K562 (cell line): ENCODE data around the gene IGSF8. TPM values are rescaled to one million over a fixed set of nuclear protein-coding genes. Genes with fewer than 3 reads are reported as not detected.

ENCODE experiments used
- BCLAF1 ChIP-seq, 2 experiments: fragments of 450-650 bp in 1 of 2; IDR thresholded peaks; 2 replicates each; pipeline ENCODE4 v1.6.1; 2011 to 2017; ENCODE audit warnings: low read depth in 2 of 2, antibody characterized with exemption in 1 of 2, borderline replicate concordance in 1 of 2, low read length in 1 of 2, mild to moderate bottlenecking in 1 of 2, mixed read lengths in 1 of 2; ENCODE audit not compliant: control insufficient read depth in 1 of 2
- BHLHE40 ChIP-seq: IDR thresholded peaks from 2 replicates; pipeline ENCODE4 v1.6.1; 2011; ENCODE audit warnings: low read length, improper control_type of control experiment
- GABPA ChIP-seq: fragments of 200-800 bp; sonication (Bioruptor generic); conservative IDR thresholded peaks from 2 replicates; pipeline ENCODE4 v1.6.1; 2016; ENCODE audit warnings: low read depth, missing genetic modification characterization, missing compliant biosample characterization
- JUND ChIP-seq, 2 experiments: IDR thresholded peaks; 2 replicates in 1 of 2; 3 replicates in 1 of 2; pipeline ENCODE4 v1.6.1; 2011; ENCODE audit warnings: borderline replicate concordance in 2 of 2, low read depth in 2 of 2, low read length in 2 of 2, improper control_type of control experiment in 1 of 2, missing biosample characterization in 1 of 2, missing genetic modification characterization in 1 of 2, missing genetic modification reagents in 1 of 2
- PATZ1 ChIP-seq: fragments of 250-450 bp; sonication (Bioruptor Pico); IDR thresholded peaks from 2 replicates; pipeline ENCODE4 v1.5.0; 2020; ENCODE audit warnings: mild to moderate bottlenecking, borderline replicate concordance
- POLR2G ChIP-seq: fragments of 200-400 bp; formaldehyde crosslinking; IDR thresholded peaks from 2 replicates; pipeline ENCODE4 v1.6.1; 2017; ENCODE audit warnings: low read depth, mild to moderate bottlenecking, antibody characterized with exemption, low read length, moderate library complexity
- RBM25 ChIP-seq: fragments of 200-400 bp; formaldehyde crosslinking; IDR thresholded peaks from 2 replicates; pipeline ENCODE4 v1.6.1; 2018; ENCODE audit warnings: low read length, low read depth, moderate library complexity; ENCODE audit not compliant: severe bottlenecking
- STAT5A ChIP-seq: IDR thresholded peaks from 2 replicates; pipeline ENCODE4 v1.6.1; 2012; ENCODE audit warnings: low read length, inconsistent platforms, borderline replicate concordance
- TFAM ChIP-seq: fragments of 250-450 bp; sonication (Bioruptor Pico); conservative IDR thresholded peaks from 2 replicates; pipeline ENCODE4 v1.5.0; 2021; ENCODE audit warnings: mild to moderate bottlenecking, moderate library complexity
- ZBTB12 ChIP-seq: fragments of 250-450 bp; sonication (Bioruptor Pico); IDR thresholded peaks from 2 replicates; pipeline ENCODE4 v1.4.0; 2020
- ZBTB17 ChIP-seq: fragments of 450-650 bp; formaldehyde crosslinking; IDR thresholded peaks from 2 replicates; pipeline ENCODE4 v1.4.0; 2020; ENCODE audit warnings: mild to moderate bottlenecking
- ZBTB7A ChIP-seq: IDR thresholded peaks from 2 replicates; pipeline ENCODE4 v1.6.1; 2011; ENCODE audit warnings: low read depth, mild to moderate bottlenecking, low read length, moderate library complexity, borderline replicate concordance; ENCODE audit not compliant: control insufficient read depth
- ZFP91 ChIP-seq: sonication (generic); formaldehyde crosslinking; IDR thresholded peaks from 2 replicates; pipeline ENCODE4 v1.8.0; 2022; ENCODE audit warnings: mild to moderate bottlenecking, missing genetic modification reagents
- ZNF3 ChIP-seq: fragments of 250-450 bp; sonication (Bioruptor Pico); IDR thresholded peaks from 2 replicates; pipeline ENCODE4 v1.5.0; 2021; ENCODE audit warnings: mild to moderate bottlenecking, moderate library complexity
- polyA plus RNA-seq, 8 experiments: library from polyadenylated mRNA; depleted of rRNA in 4 of 8; stranded (reverse) in 5 of 8; unstranded in 3 of 8; fragments of >200 nt; fragmentation: Nextera tagmentation in 2 of 8; fragmentation: Illumina TruSeq in 1 of 8; extraction: Ambion mirVana in 2 of 8; extraction: Trizol in 1 of 8; gene quantifications; 2 replicates each; pipeline versions ENCODE4 v1.2.1 to v1.2.3, GENCODE V29; 2011 to 2014; ENCODE audit warnings: inconsistent platforms in 1 of 8, missing spikeins in 1 of 8
- total RNA-seq, 7 experiments: library from RNA; depleted of rRNA in 6 of 7; stranded (reverse); fragments of >200 nt in 6 of 7; fragmentation: Illumina TruSeq in 2 of 7; extraction: Trizol in 2 of 7; gene quantifications; 2 replicates each; pipeline versions ENCODE4 v1.2.1 to v1.2.3, GENCODE V29; 2011 to 2021; ENCODE audit warnings: low replicate concordance in 1 of 7
- TF ChIP-seq, protein P1 (sequence below): sonication (generic); formaldehyde crosslinking; IDR thresholded peaks from 2 replicates; pipeline ENCODE4 v1.8.1; 2023; ENCODE audit warnings: mild to moderate bottlenecking, missing genetic modification reagents

Gene IGSF8
- total and polyA plus RNA-seq, 9 of the 15 experiments (the other 6 are each of a cell fraction or from before 2014, with no cell fraction given) = 0.32 to 11.7 (median 3.2) TPM

- TF ChIP-seq ZFP91 (CRISPR knock-in tag) = no peak
- TF ChIP-seq TFAM (CRISPR knock-in tag) = no peak
- peak; percentile 55 for TF ChIP-seq POLR2G
- TF ChIP-seq STAT5A = no peak
- 0 out of 2 replicates have a peak, but pooled peaks have one; percentile 14 for TF ChIP-seq ZBTB17
- no peak for TF ChIP-seq JUND (IDR thresholded peaks at IDR 0.05; ENCODE audit: borderline replicate concordance, low read depth, low read length)
- TF ChIP-seq JUND (tag; IDR thresholded peaks at IDR 0.05; ENCODE audit: borderline replicate concordance, low read depth, low read length) = 0 out of 3 replicates have a peak, but pooled peaks have one; percentile 34
- TF ChIP-seq GABPA (tag) = peak; percentile 51
- TF ChIP-seq ZBTB7A = peak; percentile 54; the same call in 1 of the 2 replicates
- no peak for TF ChIP-seq BCLAF1 (IDR thresholded peaks at IDR 0.05; ENCODE audit: borderline replicate concordance in 1 of 2, control insufficient read depth in 1 of 2, low read depth in 2 of 2, low read length in 1 of 2)
- no peak for TF ChIP-seq PATZ1
- no peak for TF ChIP-seq ZNF3 (CRISPR knock-in tag)
- 0 out of 2 replicates have a peak, but pooled peaks have one; percentile 29 for TF ChIP-seq ZBTB12 (CRISPR knock-in tag)
- TF ChIP-seq, protein P1, sequence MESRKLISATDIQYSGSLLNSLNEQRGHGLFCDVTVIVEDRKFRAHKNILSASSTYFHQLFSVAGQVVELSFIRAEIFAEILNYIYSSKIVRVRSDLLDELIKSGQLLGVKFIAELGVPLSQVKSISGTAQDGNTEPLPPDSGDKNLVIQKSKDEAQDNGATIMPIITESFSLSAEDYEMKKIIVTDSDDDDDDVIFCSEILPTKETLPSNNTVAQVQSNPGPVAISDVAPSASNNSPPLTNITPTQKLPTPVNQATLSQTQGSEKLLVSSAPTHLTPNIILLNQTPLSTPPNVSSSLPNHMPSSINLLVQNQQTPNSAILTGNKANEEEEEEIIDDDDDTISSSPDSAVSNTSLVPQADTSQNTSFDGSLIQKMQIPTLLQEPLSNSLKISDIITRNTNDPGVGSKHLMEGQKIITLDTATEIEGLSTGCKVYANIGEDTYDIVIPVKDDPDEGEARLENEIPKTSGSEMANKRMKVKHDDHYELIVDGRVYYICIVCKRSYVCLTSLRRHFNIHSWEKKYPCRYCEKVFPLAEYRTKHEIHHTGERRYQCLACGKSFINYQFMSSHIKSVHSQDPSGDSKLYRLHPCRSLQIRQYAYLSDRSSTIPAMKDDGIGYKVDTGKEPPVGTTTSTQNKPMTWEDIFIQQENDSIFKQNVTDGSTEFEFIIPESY = no peak
- no peak for TF ChIP-seq BHLHE40
- no peak for TF ChIP-seq RBM25
These were observed 588 bp upstream of the IGSF8 start (continued) for GRCh38 chr1:160098852-160099561.
